Coronary artery (tissue), 2 donors: ENCODE measurements around the gene FDX2.

Experiments used
- DNase-seq: peaks from one replicate; pipeline ENCODE4 v3.0.0-alpha.2; 2017; ENCODE audit warnings: low spot score
- H3K27ac ChIP-seq, 2 donors: fragments of 200-600 bp; sonication (generic); one replicate each; pipeline ENCODE4 v1.5.1; 2016 to 2019
- H3K4me3 ChIP-seq: fragments of 200-600 bp; sonication (generic); 2 replicates; pipeline ENCODE4 v1.5.1; 2016; ENCODE audit warnings: mild to moderate bottlenecking, moderate library complexity
- TF ChIP-seq, protein P1 (sequence below): fragments of 200-600 bp; sonication (generic); IDR thresholded peaks from one replicate; pipeline ENCODE4 v1.5.1; 2019; ENCODE audit warnings: antibody characterized with exemption

The FDX2 gene

DNA sequence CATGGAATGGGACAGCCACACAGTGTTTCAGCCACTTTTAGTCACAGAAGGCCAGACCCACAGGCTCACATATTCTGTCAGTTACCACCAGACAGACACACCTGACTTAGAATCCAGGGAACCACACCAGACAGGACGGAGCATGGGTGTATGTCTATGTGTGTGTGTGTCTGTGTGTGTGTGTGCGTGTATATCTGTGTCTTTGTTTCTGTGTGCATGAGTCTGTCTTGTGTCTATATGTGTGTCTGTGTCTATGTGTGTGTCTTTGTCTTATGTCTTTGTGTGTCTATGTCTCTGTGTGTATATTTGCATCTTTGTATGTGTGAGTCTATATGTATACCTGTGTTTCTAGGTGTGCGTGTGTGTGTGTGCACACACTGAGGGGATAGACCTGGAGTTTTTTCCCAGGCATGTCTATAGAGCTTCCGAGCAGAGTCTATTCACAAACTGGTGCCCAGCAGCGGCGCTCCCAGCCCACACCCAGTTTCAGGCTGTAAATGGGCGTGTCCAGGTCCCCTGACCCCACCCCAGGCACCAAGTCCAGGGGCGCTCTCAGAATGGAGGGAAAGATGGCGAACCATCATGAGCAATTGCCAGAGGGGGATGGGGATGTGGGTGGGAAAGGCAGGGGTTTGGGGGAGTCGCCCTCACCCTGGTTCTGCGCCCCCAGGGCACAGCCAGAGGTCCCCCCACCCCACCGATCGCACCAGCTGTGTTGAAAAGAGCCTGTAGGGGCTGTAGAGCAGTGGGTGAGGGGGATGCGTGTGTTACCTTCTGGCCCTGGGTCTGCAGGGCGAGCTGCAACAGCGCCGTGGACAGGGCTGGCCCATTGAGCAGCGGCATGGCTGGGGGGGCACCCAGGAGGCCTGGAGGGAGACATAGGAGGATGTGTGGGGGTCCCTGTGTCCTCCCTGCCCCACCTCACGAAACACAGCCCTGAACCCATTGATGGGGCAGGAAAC is 6.3 kb upstream of the FDX2 start:
- DNase-seq: no peak
- TF ChIP-seq, protein P1, sequence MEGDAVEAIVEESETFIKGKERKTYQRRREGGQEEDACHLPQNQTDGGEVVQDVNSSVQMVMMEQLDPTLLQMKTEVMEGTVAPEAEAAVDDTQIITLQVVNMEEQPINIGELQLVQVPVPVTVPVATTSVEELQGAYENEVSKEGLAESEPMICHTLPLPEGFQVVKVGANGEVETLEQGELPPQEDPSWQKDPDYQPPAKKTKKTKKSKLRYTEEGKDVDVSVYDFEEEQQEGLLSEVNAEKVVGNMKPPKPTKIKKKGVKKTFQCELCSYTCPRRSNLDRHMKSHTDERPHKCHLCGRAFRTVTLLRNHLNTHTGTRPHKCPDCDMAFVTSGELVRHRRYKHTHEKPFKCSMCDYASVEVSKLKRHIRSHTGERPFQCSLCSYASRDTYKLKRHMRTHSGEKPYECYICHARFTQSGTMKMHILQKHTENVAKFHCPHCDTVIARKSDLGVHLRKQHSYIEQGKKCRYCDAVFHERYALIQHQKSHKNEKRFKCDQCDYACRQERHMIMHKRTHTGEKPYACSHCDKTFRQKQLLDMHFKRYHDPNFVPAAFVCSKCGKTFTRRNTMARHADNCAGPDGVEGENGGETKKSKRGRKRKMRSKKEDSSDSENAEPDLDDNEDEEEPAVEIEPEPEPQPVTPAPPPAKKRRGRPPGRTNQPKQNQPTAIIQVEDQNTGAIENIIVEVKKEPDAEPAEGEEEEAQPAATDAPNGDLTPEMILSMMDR: no peak
- no peak overlapping the region for H3K4me3 ChIP-seq
- H3K27ac ChIP-seq: no peak overlapping the region

DNA sequence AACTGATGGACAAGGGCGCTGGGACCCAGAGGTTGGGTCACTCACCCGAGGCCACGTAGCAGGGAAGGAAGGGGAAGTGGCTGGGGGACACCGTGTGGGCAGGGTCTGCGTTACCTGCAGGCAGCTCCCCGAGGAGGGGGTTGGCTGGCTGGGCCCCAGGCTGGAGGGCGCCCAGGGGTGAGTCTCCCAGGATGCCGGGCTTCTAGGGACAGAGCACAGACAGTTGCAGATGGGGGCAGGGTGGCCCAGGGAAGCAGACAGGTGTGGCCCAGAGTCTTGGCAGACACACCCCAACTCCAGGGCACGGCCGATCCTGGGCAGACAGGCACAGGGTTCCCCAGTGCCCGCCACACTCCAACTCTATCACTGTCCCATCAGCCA is 5.6 kb upstream of the FDX2 start:
- TF ChIP-seq, protein P1: no peak
- no peak for DNase-seq
- no peak overlapping the region for H3K27ac ChIP-seq
- H3K4me3 ChIP-seq: no peak overlapping the region

DNA sequence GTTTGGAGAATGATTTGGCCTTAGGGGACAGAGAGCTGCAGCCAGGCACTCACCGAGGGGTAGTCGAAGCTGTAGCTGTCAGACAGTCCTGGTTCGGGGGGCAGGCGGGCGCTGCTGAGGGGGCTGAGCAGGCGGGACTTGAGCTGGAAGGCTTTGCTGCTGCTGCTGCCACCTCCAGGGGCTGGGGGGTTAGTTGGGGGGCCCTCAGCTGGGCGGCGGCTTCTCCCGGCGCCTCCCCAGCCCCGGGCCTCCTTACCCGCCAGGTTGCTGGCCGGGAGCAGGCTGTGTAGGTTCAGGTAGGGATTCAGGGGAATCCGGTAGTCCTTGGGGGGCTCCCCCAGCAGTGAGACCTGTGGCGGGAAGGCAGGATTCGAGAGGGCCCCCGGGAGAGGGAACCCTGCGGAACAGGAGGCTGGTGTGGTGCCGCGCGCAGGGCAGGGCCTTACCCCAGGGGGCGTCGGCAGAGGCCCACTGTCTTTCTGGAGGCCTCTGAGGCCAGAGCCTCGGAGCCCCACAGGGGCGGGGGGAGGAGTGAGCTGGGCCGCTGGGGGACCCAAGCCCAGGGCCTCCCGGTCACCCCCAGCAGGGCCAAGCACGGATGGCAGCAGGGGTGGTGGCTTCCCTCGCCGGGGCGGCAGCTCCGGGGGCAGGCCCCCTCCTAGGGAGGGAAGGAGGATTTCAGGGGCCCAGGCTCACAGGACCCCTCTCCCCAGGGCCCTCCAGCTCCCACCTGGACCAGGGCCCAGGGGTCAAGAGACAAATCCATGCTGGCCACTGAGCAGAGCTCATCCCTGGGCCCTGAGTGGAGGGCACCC is 5.0 kb upstream of the FDX2 start:
- no peak for DNase-seq
- no peak overlapping the region for H3K27ac ChIP-seq
- H3K4me3 ChIP-seq: no peak overlapping the region

DNA sequence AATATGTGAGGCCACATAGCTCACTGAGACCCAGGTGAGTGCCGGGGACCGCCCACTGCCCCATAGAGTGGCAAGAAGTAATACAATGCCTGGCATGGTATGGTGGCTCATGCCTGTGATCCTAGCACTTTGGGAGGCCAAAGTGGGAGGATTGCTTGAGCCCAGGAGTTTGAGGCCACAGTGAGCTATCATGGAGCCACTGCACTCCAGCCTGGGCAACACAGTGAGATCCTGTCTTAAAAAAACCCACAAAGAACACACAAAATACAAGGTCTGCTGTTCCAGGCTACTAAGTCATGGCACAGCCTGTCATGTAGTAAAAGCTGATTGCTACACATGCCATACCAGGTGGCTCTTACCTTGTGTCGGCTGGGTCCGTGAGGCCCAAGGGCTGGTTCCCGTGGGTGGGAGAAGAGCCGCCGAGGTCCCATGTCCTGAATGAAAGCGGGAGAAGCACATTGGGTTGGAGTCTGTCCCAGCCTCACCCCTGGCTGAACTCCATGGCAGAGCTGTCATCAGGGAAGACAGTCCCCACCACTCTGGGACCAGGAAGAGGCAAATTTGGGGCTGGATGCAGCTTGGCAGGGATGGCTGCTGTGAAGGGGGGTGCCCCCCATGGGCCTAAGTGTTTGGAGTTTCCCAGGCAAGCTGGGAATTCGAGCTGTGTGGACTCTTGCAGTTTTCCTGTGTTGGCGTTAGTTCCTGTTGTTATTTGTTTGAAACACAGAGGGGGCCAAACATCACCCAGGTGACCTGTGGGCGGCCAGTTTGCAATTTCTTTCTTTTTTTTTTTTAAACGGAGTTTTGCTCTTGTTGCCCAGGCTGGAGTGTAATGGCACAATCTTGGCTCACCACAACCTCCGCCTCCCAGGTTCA is 3.2 kb upstream of the FDX2 start:
- TF ChIP-seq, protein P1: no peak
- no peak for DNase-seq

More for the DNA sequence above, 5.0 kb upstream of the FDX2 start:
- TF ChIP-seq, protein P1: no peak

DNA sequence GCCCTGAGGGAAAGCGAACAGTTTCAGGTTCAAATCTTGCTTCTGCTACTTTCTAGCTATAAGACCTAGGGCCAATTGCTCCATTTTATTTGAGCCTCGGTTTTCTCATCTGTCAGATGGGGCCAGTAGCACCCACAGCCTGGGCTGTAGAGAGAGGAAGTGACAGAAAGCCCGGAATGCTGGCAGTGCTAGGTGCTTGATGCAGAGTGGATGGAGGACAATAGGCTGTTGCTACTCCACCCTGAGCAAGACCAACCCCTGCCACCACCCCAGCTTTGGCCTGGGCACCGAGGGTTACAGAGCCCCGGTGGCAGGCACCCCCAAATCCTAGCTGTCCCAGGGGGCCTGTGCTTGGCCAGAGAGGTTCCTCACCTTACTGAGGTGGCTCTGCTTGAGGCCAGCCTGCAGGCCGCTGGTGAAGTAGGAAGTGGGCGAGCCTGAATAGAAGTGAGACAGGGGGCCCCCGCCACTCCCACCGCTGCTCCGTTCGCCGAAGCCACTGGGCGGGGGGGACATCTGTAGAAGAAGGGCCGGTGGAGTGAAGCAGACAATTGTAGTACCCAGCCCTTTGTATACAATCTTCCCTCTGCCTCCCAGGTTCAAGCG is 2.1 kb upstream of the FDX2 start:
- TF ChIP-seq, protein P1: no peak
- Histone ChIP-seq H3K27ac (no peak overlapping the region), H3K4me3 (no peak overlapping the region)
- DNase-seq: no peak

More for the DNA sequence above, 3.2 kb upstream of the FDX2 start:
- Histone ChIP-seq H3K4me3 (no peak overlapping the region), H3K27ac (no peak overlapping the region)
